ENCODE measurements around the gene SULT1A1. TPM values are rescaled to one million over a fixed set of nuclear protein-coding genes. Genes with fewer than 3 reads are reported as not detected.

Gene SULT1A1
- total and polyA plus RNA-seq, 2 of the 8 experiments (the other 6 are each of a cell fraction or from before 2014, with no cell fraction given): 2.1 to 4.0 TPM

DNA sequence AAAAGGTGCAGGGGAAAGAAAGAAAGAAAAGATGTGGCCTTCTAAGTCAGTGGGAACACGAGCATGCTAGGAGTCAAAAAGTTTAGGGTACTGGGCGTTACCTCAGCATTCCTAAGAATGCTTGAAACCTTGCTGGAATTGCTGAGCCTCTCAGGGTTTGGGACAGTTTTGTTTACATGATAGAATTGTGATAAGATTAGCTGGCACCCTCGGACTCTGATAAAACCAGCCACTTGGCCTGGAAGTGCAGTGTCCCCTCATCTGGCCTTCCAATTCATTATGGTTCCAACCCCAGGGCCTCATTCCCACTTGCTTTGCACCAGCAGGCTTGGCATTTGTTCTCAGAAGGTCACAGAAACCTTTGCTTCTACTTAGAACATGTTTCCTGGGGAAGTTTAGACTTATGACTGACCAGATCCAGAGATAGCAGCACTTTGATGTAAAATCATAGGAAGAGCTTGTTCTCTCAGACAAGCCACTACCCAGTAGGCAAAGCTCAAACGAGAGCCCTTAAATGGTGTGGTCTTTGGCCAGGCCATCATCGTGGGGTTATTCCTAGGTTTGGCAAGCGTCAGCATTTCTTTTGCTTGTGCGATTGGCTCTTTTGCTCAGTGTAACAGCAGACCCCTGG is 48.2 kb downstream of the SULT1A1 start (continued):
- TF ChIP-seq EGR1 (IDR thresholded peaks at IDR 0.05; ENCODE audit: borderline replicate concordance, low read depth, low read length) (no peak), NANOG (IDR thresholded peaks at IDR 0.05; ENCODE audit: insufficient read depth, low read depth, low read length, poor library complexity, severe bottlenecking) (no peak), EZH2 (IDR thresholded peaks at IDR 0.05; ENCODE audit: low read depth, low read length, severe bottlenecking) (no peak), TBP (IDR thresholded peaks at IDR 0.05; ENCODE audit: low read depth, low read length) (no peak), ASH2L (IDR thresholded peaks at IDR 0.05; ENCODE audit: low read length) (no peak), CHD2 (IDR thresholded peaks at IDR 0.05; ENCODE audit: low read length) (no peak), ATF2 (IDR thresholded peaks at IDR 0.05; ENCODE audit: low read length) (no peak), KDM1A (IDR thresholded peaks at IDR 0.05; ENCODE audit: borderline replicate concordance, low read length) (no peak)

All from H1 (cell line).